HG03520 (cell line): ENCODE measurements around the gene TP53BP1.
"Not testable (repeated sequence)": the region's sequence is repeated elsewhere in the genome, so short reads cannot be mapped to it uniquely, and the experiment has no call there.

ENCODE experiments used
- ATAC-seq: cut with Tn5 transposase; IDR thresholded peaks from one replicate; pipeline ENCODE4 v1.9.1; 2021; ENCODE audit warnings: mild to moderate bottlenecking, moderate library complexity; ENCODE audit not compliant: unreplicated experiment

Gene TP53BP1

GRCh38 chr15:43492673-43493601, at the start of gene TP53BP1:
TSS of gene TP53BP1 (minus strand) at chr15:43493156. CDS start at chr15:43493043, 113 bp downstream.
- peak; percentile 97 for ATAC-seq

- ATAC-seq, result no peak
These were observed 48.8 kb upstream of the TP53BP1 start for GRCh38 chr15:43541785-43542184.

- ATAC-seq, result no peak
These were observed 45.1 kb upstream of the TP53BP1 start for GRCh38 chr15:43538091-43538490.

- ATAC-seq, result no peak
These were observed 41.9 kb upstream of the TP53BP1 start for GRCh38 chr15:43534897-43535296.

- not testable (repeated sequence) for ATAC-seq
These were observed 39.9 kb upstream of the TP53BP1 start for GRCh38 chr15:43532826-43533225.

GRCh38 chr15:43531018-43531670, 38.2 kb upstream of the TP53BP1 start:
- no peak for ATAC-seq

GRCh38 chr15:43529587-43530345, 36.8 kb upstream of the TP53BP1 start:
- no peak for ATAC-seq

- no peak for ATAC-seq
These were observed 36.2 kb upstream of the TP53BP1 start for GRCh38 chr15:43529141-43529540.

- no peak for ATAC-seq
These were observed 35.6 kb upstream of the TP53BP1 start for GRCh38 chr15:43528542-43529007.

- no peak for ATAC-seq
These were observed 35.0 kb upstream of the TP53BP1 start for GRCh38 chr15:43527802-43528541.

GRCh38 chr15:43527016-43527801, 34.3 kb upstream of the TP53BP1 start:
- ATAC-seq, result no peak

- ATAC-seq, result no peak
These were observed 33.4 kb upstream of the TP53BP1 start for GRCh38 chr15:43526261-43526930.

- ATAC-seq, result no peak
These were observed 32.2 kb upstream of the TP53BP1 start for GRCh38 chr15:43525131-43525530.

- ATAC-seq, result no peak
These were observed 31.4 kb upstream of the TP53BP1 start for GRCh38 chr15:43524254-43524845.

- ATAC-seq, result no peak
These were observed 30.7 kb upstream of the TP53BP1 start for GRCh38 chr15:43523646-43524045.

GRCh38 chr15:43522247-43522646, 29.3 kb upstream of the TP53BP1 start:
- ATAC-seq, result no peak

- no peak for ATAC-seq
These were observed 28.5 kb upstream of the TP53BP1 start for GRCh38 chr15:43521419-43521818.

- ATAC-seq, result no peak
These were observed 27.2 kb upstream of the TP53BP1 start for GRCh38 chr15:43520138-43520537.

GRCh38 chr15:43519196-43519595, 26.2 kb upstream of the TP53BP1 start:
- no peak for ATAC-seq
